GM21528 (cell line): ENCODE results near the gene GPC3.

ENCODE experiments used
- ATAC-seq: cut with Tn5 transposase; IDR thresholded peaks from one replicate; pipeline ENCODE4 v1.9.1; 2021; ENCODE audit warnings: mild to moderate bottlenecking, moderate library complexity; ENCODE audit not compliant: unreplicated experiment, low FRiP score

GPC3 gene

DNA sequence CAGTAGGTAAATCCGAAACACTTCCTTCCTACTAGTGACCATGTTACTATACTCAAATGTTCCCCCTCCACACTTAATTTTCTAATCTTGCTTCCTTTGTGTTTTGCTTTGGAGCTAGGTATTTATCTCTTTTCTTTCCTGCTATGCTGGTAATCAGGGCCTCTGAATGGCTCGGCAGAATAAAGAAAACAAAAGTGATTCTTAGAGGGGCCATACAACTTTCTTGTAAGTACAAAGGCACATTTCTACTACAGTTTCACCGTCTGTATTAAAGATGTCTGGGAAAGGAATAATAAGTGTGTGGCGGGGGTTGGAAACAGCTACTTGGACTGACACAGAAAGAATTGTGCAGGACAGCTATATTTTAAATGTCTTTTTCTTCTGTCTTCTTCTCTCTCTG lies 50.3 kb downstream of the GPC3 start:
- no peak for ATAC-seq

DNA sequence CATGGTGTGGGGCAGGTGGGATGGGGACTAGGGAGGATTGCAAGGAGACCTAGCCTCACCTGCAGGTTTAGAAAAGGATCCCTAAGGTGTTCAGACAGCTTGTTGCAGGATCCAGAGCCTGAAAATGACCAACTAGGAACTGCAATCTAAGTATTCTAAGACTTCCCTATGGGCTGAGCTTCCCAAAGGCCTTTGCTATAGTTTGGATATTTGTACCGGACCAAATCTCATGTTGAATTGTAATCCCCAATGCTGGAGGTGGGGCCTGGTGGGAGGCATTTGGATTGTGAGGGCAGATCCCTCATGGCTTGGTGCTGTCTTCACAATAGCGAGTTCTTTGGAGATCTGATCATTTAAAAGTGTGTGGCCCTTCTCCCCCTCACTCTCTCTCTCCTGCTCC lies 52.1 kb downstream of the GPC3 start:
- ATAC-seq, result no peak

DNA sequence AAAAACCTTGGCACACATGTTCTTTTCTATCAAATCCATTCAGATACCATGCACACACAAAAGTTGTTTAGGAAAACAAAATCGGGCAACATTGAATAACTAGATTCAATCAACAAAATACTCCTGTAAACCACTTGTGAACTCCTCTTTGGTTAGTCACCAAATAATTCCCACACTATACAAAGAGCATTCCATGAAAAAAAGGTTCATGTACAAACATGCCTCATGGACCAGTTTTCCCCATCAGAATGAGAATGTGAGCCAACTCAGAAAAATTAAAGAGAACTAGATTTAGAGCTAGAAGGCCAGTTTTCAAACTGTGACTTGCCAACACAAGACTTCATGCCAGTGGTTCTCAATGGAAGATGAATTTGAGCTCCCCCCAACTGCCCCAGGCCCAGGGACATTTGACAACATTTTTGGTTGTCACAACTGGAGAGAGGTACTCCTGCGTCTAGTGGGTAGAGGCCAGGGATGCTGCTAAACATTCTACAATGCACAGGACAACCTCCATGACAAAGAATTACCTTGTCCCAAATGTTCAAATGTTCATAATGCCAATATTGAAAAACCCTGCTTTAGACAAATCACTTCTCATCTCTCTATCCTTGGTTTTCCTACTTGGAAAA lies 55.4 kb downstream of the GPC3 start:
- ATAC-seq, result no peak

DNA sequence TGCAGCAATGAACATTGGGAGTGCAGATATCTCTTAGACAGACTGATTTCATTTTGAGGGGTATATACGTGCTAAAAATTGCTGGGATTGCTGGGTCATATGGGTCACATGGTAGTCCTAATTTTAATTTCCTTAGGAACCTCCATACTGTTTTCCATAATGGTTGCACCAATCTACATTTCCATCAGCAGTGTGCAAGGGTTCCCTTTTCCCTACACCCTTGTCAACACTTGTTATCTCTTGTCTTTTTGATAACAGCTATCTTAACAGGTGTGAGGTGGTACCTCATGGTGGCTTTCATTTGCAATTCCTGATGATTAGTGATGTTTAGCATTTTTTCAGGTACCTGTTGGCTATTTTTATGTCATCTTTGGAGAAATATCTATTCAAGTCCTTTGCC lies 57.0 kb downstream of the GPC3 start:
- no peak for ATAC-seq

DNA sequence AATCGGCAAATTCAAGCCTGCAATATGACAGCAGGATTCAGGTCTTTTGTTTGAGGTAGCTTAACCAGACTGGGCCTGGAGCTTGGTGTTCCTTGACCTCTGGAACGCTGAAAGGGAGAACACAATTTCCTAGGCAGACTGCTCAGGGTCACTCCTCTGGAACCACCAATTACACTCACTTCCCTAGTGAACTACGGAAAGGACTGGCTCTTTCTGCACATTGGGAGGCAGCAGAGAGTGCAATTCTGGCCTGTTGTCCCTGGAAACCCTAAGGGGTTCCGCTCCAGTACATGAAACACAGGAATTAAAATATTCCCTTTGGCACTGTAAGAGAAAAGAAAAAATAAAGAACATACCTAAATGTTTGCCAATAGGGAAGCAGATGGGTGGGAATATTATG lies 58.6 kb downstream of the GPC3 start:
- no peak for ATAC-seq

DNA sequence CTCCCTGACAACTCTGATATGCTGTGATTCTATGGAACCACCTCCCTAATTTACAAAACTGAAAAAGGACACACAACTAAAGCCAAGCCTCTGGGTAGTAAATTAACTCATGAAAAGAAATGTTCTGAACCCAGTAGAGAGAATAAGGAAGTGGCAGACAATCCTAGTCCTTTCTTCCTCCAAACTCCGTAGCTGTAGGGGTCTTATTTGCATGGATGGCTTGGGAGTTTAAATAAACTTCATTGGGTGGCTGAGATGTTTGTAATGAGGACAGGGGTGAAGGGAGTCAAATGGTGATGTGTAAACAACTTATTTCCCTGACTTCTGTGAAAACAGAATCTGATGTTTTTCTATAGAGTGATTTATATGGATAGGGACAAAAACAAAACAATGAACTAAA lies 59.3 kb downstream of the GPC3 start:
- ATAC-seq, result no peak

DNA sequence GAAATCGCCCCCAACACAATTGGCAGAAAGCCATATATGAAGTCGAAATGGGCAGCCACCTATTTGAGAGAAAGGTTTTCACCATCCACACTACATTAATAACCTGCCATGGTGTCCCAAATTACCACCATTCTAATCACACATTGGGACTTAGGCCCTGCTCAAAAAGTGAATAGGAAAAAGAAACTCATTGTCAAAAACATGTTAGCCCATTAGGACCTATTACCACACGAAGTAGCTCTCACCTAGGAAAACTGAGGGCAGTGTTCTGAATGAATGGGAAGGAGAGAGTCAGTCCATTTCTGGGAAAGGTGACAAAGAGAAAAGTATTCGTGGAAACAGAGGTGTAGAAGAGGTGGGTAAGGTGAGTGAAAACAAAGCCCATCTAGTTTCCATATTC lies 60.8 kb downstream of the GPC3 start:
- no peak for ATAC-seq

DNA sequence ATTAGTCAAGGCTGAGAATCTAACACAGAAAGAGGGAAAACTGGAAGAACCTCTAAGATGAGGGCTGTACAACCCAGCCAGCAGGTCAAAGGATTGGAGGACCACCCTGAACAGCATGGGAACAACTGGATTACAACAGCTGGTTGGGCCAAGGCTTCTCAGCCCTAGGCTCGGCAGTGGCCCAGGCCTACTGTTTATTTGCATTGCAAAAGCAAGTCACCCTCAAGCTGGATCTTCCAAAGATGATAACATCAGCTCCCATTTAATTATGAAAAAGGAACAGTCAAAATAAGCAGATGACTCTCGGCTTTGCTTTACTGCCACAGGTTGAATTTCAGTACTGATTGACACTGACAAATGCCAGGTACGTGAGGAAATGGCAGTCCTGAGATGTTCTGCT lies 61.8 kb downstream of the GPC3 start:
- ATAC-seq, result no peak

DNA sequence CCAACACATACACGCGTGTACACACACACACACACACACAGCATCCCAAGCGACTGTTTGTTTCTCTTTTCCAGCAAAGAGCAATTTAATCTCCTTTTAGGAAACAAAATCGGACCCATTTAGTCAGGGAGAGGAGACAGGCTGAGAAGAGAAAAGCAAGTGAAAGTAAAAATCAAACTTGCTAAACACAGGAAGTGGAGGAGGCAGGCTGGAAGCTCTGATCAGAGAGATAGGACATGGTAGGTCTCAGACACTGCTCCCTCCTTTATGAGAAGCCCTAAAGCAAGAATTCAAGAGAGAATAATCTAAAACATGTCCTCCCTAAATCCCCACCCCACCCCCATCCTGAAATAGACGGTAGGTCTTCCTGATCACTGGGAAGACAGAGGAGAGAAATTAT lies 62.3 kb downstream of the GPC3 start:
- ATAC-seq, result peak; percentile 70

DNA sequence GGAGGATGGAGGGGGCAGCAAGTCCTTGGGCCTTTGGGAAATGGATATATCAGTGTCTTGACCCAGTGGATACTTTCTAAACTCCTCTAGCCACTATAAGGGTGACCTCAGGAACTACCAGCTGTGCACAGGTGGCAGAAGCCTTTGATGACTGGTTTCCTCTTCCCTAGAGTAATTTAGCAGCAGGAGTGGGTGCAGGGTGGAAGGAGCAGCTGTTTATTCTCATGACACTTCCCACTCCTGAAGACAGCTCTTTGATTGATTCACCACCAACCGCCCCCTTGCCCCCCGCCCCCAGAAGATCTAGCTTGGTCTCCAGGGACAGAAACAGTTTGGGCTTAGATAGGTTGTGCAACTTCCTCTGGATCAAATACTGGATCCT lies 63.0 kb downstream of the GPC3 start:
- no peak for ATAC-seq

DNA sequence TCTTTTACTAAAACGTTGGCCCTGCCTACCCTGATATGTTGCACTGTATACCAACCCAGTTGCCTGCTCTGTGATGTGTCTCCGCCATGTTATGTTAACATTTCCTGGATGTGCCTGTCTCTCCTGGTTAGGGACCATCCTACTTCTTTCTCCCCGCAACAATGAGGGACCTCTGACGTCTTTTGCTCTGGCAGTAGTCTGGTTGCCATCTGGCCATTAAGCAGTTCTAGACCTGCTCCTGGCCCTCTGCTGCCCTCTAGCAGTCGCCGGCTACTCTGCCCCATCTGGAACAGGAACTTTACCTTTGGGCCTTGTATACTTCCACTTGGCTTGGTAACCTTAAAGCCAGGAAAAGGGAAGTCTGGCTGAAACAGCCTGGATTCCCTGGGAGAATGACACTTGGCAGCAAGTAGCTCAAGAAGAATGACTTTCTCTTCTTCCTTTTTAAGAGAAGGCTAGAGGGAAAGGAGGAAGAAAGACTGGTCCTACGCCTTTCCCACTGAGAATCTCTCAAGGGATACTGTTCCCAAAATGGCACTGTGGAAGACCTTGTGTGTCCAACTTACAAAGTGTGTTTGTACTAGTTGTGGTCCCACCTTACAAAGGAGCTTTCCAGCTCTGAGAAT lies 63.5 kb downstream of the GPC3 start:
- peak; percentile 71 for ATAC-seq

DNA sequence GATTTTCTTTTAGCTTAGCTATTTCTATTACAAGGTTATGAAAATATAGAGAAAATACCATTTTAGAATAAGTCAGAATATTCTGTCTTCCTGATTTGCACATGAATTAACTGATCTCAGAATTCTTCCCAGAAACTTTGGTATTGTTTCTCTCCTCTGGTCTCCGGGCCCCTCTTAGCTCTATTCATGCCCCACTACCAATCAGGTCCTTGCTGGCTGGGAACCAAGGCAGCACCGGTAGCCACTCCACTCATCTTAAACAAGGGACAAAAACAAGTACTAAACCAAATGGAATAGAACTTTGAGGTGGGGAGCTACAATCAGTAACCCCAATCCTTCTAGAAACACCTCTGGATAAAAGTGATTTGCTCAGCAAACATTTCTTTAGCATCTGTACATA lies 64.3 kb downstream of the GPC3 start:
- no peak for ATAC-seq

DNA sequence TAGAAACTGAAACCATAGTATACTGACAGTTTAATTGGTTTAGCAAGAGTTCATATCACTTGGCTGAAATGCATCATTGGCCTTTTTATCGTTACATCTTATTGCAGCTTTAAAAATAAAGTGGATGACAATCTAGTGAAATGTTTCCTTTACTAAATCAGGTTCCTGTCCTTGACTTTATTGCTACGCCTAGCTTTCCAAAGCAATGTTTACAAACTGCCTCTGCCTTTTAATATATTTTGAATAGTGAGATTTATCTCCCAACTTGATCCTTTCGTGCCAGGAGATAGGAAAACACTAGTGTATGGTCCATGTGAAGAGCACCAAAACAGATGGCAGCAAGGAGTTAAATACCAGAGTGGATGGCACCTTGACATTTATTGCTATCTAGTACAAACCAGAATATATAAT lies 67.0 kb downstream of the GPC3 start:
- ATAC-seq, result no peak

DNA sequence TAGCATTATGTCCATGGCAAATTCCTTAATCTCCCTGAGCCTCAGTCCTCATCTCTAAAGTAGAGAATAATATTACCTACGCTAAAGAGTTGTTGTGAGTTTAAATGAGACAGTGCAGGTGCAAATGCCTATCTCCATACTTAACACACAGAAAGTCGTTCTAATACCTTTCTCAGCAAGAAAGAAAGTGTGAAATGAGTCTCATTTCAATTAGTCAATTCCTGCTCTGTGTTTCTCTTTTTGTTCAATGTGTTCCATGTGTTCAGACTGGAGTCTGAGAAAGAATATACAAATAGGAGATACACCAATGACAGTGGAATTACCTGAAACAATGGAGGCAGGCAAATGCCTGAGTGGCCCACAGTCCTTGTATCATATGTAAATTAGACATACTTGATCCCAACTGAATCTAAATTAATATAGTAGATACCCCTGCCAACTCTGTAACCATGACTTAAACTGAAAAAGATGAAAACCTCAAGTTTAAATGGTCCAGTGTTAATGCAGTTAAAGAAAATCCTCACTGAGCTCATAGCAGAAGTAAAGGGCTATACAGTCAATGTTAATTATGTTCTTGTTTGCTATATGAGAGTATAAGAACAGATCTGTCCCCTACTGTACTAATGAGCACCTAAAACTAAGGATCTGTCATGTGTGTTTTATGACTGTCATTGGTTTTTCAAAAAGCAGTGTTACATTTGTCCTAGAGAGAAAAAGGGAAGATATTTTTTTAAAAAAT lies 68.2 kb downstream of the GPC3 start:
- ATAC-seq, result no peak

DNA sequence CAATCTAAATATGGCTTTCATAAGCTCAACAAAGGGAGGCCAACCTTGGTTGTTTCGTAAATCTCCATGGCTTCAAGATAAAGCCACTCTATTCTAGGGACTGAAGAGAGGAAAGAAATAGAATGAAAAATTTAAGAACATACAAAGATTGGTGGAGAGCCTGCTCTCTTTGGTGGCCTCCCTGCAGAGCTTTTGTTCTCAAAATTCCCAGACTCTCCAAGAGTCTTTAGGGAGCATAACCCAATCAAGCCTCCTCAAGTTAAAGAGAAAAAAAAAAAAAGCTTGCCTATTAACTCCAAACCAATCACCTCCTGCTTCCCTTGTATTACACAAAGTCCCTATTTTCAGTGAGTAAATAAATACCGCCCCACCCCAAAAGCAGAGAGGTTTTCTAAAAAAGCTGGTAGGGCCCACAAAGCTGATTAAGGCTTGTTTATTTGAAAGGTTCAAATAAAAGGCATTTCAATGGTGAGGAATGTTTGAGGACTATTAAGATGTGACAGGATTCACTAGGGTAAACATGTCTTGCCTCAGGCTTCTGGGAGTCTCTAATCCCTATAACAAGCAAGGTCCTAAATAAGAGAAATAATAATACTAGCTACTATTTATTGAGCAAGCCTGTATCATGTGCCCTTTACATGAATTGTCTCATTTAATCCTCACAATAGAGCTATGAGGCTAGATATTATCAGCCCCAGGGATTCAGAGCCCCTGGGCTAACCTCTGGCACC lies 71.6 kb downstream of the GPC3 start:
- ATAC-seq, result no peak

DNA sequence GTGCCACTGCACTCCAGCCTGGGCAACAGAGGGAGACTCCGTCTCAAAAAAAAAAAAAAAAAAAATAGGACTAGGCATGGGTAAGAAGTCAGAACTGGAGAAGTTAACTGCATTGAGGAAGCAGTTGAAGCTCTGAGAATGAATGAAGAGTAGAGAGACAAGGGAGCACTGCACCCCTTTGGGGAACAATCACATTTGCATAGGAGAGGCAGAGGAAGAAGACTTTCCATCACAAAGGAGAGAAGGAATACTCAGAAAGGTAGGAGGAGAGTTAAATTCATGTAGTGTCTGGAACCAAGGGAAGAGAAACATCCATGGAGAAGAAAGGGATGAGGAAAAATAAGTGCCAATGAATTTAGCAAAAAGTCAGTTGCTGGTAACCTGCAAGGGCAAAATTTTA lies 72.4 kb downstream of the GPC3 start:
- ATAC-seq, result no peak

DNA sequence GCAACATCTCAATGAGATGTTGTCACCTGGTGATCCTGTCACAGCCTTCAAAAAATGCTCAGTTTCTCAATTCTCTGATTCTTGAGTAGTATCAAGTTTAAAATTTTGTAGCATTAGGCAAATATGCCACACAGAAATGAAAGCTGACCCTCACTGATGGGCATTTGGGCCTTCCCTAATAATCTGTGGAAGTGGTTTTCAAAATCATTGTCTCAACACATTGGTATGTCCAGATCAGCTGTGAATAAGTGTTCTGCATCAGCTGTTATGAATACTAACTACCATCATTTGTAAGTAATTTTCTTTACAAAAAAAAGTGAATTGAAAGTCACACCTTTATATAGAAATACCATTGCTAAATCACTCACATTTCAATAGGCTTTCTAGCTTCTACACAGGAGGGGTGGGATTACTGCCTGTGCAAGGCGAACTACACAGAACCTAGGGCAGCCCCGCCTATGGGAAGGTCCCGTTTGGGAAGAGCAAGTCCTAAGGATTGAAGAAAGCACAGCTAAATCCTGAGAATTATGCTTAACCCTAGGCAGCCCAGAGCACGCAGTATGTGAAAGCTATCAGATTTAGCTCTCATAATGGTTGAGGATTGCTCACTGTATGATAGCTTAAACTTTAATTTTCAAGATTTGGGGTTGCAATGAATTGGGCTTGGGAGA lies 73.4 kb downstream of the GPC3 start:
- no peak for ATAC-seq

DNA sequence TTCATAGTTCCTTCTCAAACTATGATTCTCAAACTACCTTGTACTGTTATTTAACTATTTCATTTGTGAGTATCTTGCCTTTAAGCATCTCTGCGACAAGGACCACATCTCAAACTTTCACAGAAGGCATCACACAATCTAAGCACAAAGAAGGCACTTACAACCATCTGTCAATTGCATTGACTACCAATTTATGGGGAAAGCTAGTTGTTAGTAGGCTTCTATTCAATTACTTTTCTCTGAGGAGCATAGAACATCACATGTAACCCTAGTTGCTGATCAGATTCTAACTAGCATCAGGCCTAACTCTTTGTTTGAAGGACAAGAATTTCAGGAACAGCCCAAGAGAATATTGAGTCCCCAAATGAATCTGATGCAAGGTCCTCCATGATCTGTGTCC lies 74.9 kb downstream of the GPC3 start:
- ATAC-seq, result no peak

DNA sequence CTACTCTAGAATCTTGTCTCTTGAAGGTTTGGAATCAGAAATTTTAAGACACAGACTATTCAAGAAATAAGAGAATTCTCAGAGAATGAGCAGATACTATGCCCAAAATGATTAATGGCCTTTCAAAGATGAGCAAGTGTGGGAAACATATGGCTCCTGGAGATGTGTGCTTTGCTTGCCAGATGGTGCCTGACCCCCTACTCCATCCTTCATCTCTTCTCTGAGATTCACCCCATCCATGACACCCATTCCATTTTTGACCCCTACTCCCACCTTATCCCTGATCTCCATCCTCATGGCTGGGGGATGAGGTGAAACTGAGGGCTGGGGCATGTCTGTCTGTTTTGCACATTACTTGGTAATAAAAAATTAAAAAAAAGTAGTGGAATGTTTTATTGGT lies 75.5 kb downstream of the GPC3 start:
- ATAC-seq, result no peak

DNA sequence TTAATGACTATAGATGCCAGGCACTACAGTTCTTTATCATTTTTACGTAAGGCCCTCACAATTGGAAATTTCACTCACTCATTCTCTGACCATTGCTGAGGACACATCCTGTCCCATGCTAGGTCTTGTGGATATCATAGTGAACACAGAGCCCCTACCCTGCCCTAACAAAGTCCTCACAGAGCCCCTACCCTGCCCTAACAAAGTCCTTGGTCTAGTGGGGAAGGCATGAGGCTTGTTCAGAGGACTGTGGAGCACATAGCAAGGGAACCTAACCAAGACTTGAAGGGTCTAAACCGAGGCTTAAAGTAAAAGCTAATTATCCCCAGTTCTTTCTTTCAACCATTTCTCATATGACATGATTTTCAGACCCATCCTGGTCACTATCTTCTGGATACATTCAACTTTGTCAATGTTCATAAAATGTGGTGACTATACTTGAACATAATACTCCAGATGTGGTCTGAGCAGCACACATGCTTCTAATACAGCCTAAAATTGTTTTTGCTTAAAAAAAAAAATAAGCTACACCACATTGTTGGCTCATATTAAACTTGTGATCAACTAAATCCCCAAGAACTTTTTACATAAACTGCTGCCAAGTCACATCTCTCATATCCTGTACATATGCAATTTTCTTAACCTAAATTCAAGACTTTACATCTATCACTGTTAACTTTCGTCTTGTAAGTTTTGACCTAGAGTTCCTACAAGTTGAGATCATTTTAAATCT lies 77.0 kb downstream of the GPC3 start:
- no peak for ATAC-seq
